WTC11 (cell line): Measurements from ENCODE around the gene RTKN. TPM values are rescaled to one million over a fixed set of nuclear protein-coding genes. Genes with fewer than 3 reads are reported as not detected.
A peak's percentile ranks its signal among the peaks of the same experiment; 100 is the strongest.

Experiments
- AR ChIP-seq: fragments of 250-450 bp; sonication (Bioruptor Pico); IDR thresholded peaks from 2 replicates; pipeline ENCODE4 v1.9.0; 2021; ENCODE audit warnings: mild to moderate bottlenecking
- ATF2 ChIP-seq: sonication (generic); formaldehyde crosslinking; IDR thresholded peaks from 2 replicates; pipeline ENCODE4 v1.8.1; 2022; ENCODE audit warnings: low read depth, missing genetic modification reagents, borderline replicate concordance
- ATF3 ChIP-seq: sonication (generic); formaldehyde crosslinking; conservative IDR thresholded peaks from 2 replicates; pipeline ENCODE4 v1.8.1; 2022; ENCODE audit warnings: mild to moderate bottlenecking, missing genetic modification reagents
- E2F1 ChIP-seq: sonication (generic); formaldehyde crosslinking; IDR thresholded peaks from 2 replicates; pipeline ENCODE4 v1.8.0; 2022; ENCODE audit warnings: mild to moderate bottlenecking, missing genetic modification reagents
- FOXP4 ChIP-seq: sonication (generic); formaldehyde crosslinking; IDR thresholded peaks from 2 replicates; pipeline ENCODE4 v1.8.0; 2022; ENCODE audit warnings: mild to moderate bottlenecking, missing genetic modification reagents
- HMGA2 ChIP-seq: fragments of 250-450 bp; sonication (Bioruptor Pico); IDR thresholded peaks from 2 replicates; pipeline ENCODE4 v1.4.0; 2021; ENCODE audit warnings: mild to moderate bottlenecking, moderate library complexity
- HMGXB4 ChIP-seq: sonication (generic); formaldehyde crosslinking; IDR thresholded peaks from 2 replicates; pipeline ENCODE4 v1.8.1; 2023; ENCODE audit warnings: mild to moderate bottlenecking, moderate library complexity, missing genetic modification reagents
- IRF2 ChIP-seq: sonication (generic); formaldehyde crosslinking; IDR thresholded peaks from 2 replicates; pipeline ENCODE4 v1.8.0; 2022; ENCODE audit warnings: low read depth, missing genetic modification reagents, borderline replicate concordance
- MLX ChIP-seq: sonication (generic); formaldehyde crosslinking; IDR thresholded peaks from 2 replicates; pipeline ENCODE4 v1.8.1; 2023; ENCODE audit warnings: mild to moderate bottlenecking, missing genetic modification reagents, moderate library complexity
- NFATC4 ChIP-seq: fragments of 250-450 bp; sonication (Bioruptor Pico); IDR thresholded peaks from 2 replicates; pipeline ENCODE4 v1.9.0; 2021; ENCODE audit warnings: mild to moderate bottlenecking
- NR3C1 ChIP-seq: sonication (generic); formaldehyde crosslinking; conservative IDR thresholded peaks from 2 replicates; pipeline ENCODE4 v1.8.1; 2023; ENCODE audit warnings: low read depth, mild to moderate bottlenecking, missing genetic modification reagents
- SMAD3 ChIP-seq: sonication (generic); formaldehyde crosslinking; IDR thresholded peaks from 2 replicates; pipeline ENCODE4 v1.8.0; 2022; ENCODE audit warnings: missing genetic modification reagents, mild to moderate bottlenecking, borderline replicate concordance
- SMAD4 ChIP-seq: sonication (generic); formaldehyde crosslinking; IDR thresholded peaks from 2 replicates; pipeline ENCODE4 v1.8.0; 2022; ENCODE audit warnings: mild to moderate bottlenecking, missing genetic modification reagents
- SP1 ChIP-seq: sonication (generic); formaldehyde crosslinking; conservative IDR thresholded peaks from 2 replicates; pipeline ENCODE4 v1.8.1; 2022; ENCODE audit warnings: missing genetic modification reagents
- ZBTB21 ChIP-seq: sonication (generic); formaldehyde crosslinking; IDR thresholded peaks from 2 replicates; pipeline ENCODE4 v1.8.1; 2023; ENCODE audit warnings: mild to moderate bottlenecking, missing genetic modification reagents, borderline replicate concordance
- ZNF281 ChIP-seq: sonication (generic); formaldehyde crosslinking; IDR thresholded peaks from 2 replicates; pipeline ENCODE4 v1.8.0; 2023; ENCODE audit warnings: mild to moderate bottlenecking, missing genetic modification reagents
- ZNF396 ChIP-seq: fragments of 250-450 bp; sonication (Bioruptor Pico); IDR thresholded peaks from 2 replicates; pipeline ENCODE4 v1.8.0; 2021; ENCODE audit warnings: mild to moderate bottlenecking, moderate library complexity, borderline replicate concordance
- ZNF532 ChIP-seq: fragments of 250-450 bp; sonication (Bioruptor Pico); IDR thresholded peaks from 2 replicates; pipeline ENCODE4 v1.9.0; 2021; ENCODE audit warnings: mild to moderate bottlenecking, borderline replicate concordance
- total RNA-seq: library from RNA; stranded (reverse); gene quantifications from 3 replicates; pipeline ENCODE4 v1.2.3, GENCODE V29; 2021

Gene RTKN
- total RNA-seq, 1 experiment from 2014 or later, result 80.1 TPM

- TF ChIP-seq NFATC4 (no peak), ZNF532 (CRISPR knock-in tag) (no peak), NR3C1 (CRISPR knock-in tag) (no peak), SMAD3 (no peak), AR (CRISPR knock-in tag) (no peak), E2F1 (CRISPR knock-in tag) (no peak), IRF2 (CRISPR knock-in tag) (no peak), SMAD4 (CRISPR knock-in tag) (no peak), MLX (CRISPR knock-in tag) (no peak), ZBTB21 (CRISPR knock-in tag) (no peak), HMGXB4 (peak; percentile 56; the same call in 1 of the 2 replicates), FOXP4 (CRISPR knock-in tag) (peak; percentile 90; the same call in 1 of the 2 replicates), SP1 (CRISPR knock-in tag) (peak; percentile 89), ATF3 (no peak), ATF2 (CRISPR knock-in tag) (no peak), ZNF396 (CRISPR knock-in tag) (no peak), HMGA2 (CRISPR knock-in tag) (no peak), ZNF281 (CRISPR knock-in tag) (no peak)
Measured at GRCh38 chr2:74421221-74421870, 20.4 kb downstream of the RTKN start, which contains the start of the genes C2orf81 and WDR54 (continued).
